IMR-90 (cell line): Measurements from ENCODE around the gene ISCU. TPM values are rescaled to one million over a fixed set of nuclear protein-coding genes. Genes with fewer than 3 reads are reported as not detected.

Experiments
- ATAC-seq: fragments of 200-7000 bp; cut with Tn5 transposase; 2 replicates; pipeline ENCODE4 v1.9.1; 2020; ENCODE audit warnings: low read depth, mild to moderate bottlenecking, moderate library complexity
- BruUV-seq: library from RNA; stranded (reverse); fragments of 400-500 nt; replicated peaks from 2 replicates; lab custom pipeline; 2021; lab: Mats Ljungman, UMichigan
- CTCF ChIA-PET: fragments of 300-600 bp; formaldehyde crosslinking; extraction: SDS; loops from one replicate; lab custom pipeline; 2021; ENCODE audit warnings: antibody characterized with exemption; lab: Yijun Ruan, JAX
- POLR2A ChIA-PET: fragments of 300-600 bp; sonication (Branson Sonifier 250); formaldehyde crosslinking; loops from one replicate; lab custom pipeline; 2022; ENCODE audit warnings: antibody characterized with exemption; ENCODE audit not compliant: unreplicated experiment; lab: Charles Lee
- DNase-seq: peaks from one replicate; pipeline ENCODE4 v3.0.0; 2013
- H2AFZ ChIP-seq: replicated peaks from 2 replicates; pipeline ENCODE3; 2013; ENCODE audit warnings: low read length, mild to moderate bottlenecking; ENCODE audit not compliant: poor library complexity
- H2AK5ac ChIP-seq: 2 replicates; pipeline ENCODE4 v1.6.1; 2013; ENCODE audit warnings: low read depth, low read length, inconsistent platforms
- H2AK9ac ChIP-seq: replicated peaks from 2 replicates; pipeline ENCODE3; 2013; ENCODE audit warnings: mild to moderate bottlenecking, low read depth, low read length, moderate library complexity; ENCODE audit not compliant: poor library complexity
- H2BK120ac ChIP-seq: 2 replicates; pipeline ENCODE4 v1.6.1; 2013; ENCODE audit warnings: low read depth, low read length, inconsistent platforms
- H2BK15ac ChIP-seq: 3 replicates; pipeline ENCODE4 v1.6.1; 2013; ENCODE audit warnings: low read depth, low read length, inconsistent platforms
- H2BK20ac ChIP-seq: 2 replicates; pipeline ENCODE4 v1.6.1; 2013; ENCODE audit warnings: low read depth, mild to moderate bottlenecking, inconsistent platforms, low read length, moderate library complexity
- H2BK5ac ChIP-seq: 2 replicates; pipeline ENCODE4 v1.6.1; 2013; ENCODE audit warnings: mild to moderate bottlenecking, low read depth, low read length, inconsistent platforms; ENCODE audit not compliant: poor library complexity, severe bottlenecking
- H3K14ac ChIP-seq: replicated peaks from 2 replicates; pipeline ENCODE4 v1.6.1; 2013; ENCODE audit warnings: low read depth, low read length, inconsistent platforms
- H3K18ac ChIP-seq: 2 replicates; pipeline ENCODE4 v1.6.1; 2013; ENCODE audit warnings: low read depth, low read length, control low read depth
- H3K23ac ChIP-seq: 2 replicates; pipeline ENCODE4 v1.6.1; 2013; ENCODE audit warnings: low read depth, low read length, inconsistent platforms
- H3K27ac ChIP-seq: 2 replicates; pipeline ENCODE4 v1.5.1; 2013; ENCODE audit warnings: mild to moderate bottlenecking, control low read depth, low read length; ENCODE audit not compliant: insufficient read depth
- H3K27me3 ChIP-seq: 2 replicates; pipeline ENCODE4 v1.6.1; 2013; ENCODE audit warnings: low read length; ENCODE audit not compliant: control insufficient read depth, insufficient read depth
- H3K36me3 ChIP-seq: 2 replicates; pipeline ENCODE4 v1.6.1; 2013; ENCODE audit warnings: low read length, mixed read lengths; ENCODE audit not compliant: control insufficient read depth, insufficient read depth
- H3K4ac ChIP-seq: 2 replicates; pipeline ENCODE4 v1.6.1; 2013; ENCODE audit warnings: low read depth, low read length, inconsistent platforms
- H3K4me1 ChIP-seq: 2 replicates; pipeline ENCODE4 v1.6.1; 2013; ENCODE audit warnings: low read length, mixed read lengths; ENCODE audit not compliant: control insufficient read depth, insufficient read depth
- H3K4me2 ChIP-seq: 2 replicates; pipeline ENCODE4 v1.6.1; 2013; ENCODE audit warnings: low read depth, mild to moderate bottlenecking, control low read depth, low read length, moderate library complexity
- H3K4me3 ChIP-seq: 2 replicates; pipeline ENCODE4 v1.5.1; 2013; ENCODE audit warnings: low read depth, mild to moderate bottlenecking, control low read depth, low read length, moderate library complexity; ENCODE audit not compliant: insufficient read depth
- H3K56ac ChIP-seq: 2 replicates; pipeline ENCODE4 v1.6.1; 2013; ENCODE audit warnings: low read length, inconsistent platforms; ENCODE audit not compliant: insufficient read depth; ENCODE audit errors: extremely low read depth
- H3K79me1 ChIP-seq, 2 experiments: 2 replicates each; pipeline ENCODE4 v1.6.1; 2013; ENCODE audit warnings: low read length in 2 of 2, inconsistent platforms in 1 of 2, low read depth in 1 of 2
- H3K9ac ChIP-seq: 2 replicates; pipeline ENCODE4 v1.6.1; 2013; ENCODE audit warnings: low read depth, low read length, control low read depth
- H3K9me1 ChIP-seq: 2 replicates; pipeline ENCODE4 v1.6.1; 2013; ENCODE audit warnings: low read length, inconsistent platforms; ENCODE audit not compliant: insufficient read depth
- H3K9me3 ChIP-seq: 2 replicates; pipeline ENCODE4 v1.6.1; 2013; ENCODE audit warnings: low read length; ENCODE audit not compliant: control insufficient read depth, insufficient read depth
- H4K20me1 ChIP-seq: 2 replicates; pipeline ENCODE4 v1.6.1; 2013; ENCODE audit warnings: low read length, inconsistent platforms; ENCODE audit not compliant: insufficient read depth
- H4K5ac ChIP-seq: 2 replicates; pipeline ENCODE4 v1.6.1; 2013; ENCODE audit warnings: mild to moderate bottlenecking, low read depth, low read length, control low read depth
- H4K8ac ChIP-seq, 2 experiments: 2 replicates each; pipeline ENCODE4 v1.6.1; 2013; ENCODE audit warnings: low read depth in 2 of 2, low read length in 2 of 2, control low read depth in 1 of 2, inconsistent platforms in 1 of 2
- H4K91ac ChIP-seq: 2 replicates; pipeline ENCODE4 v1.6.1; 2013; ENCODE audit warnings: low read depth, low read length, inconsistent platforms; ENCODE audit not compliant: insufficient read depth
- CEBPB ChIP-seq: IDR thresholded peaks from 2 replicates; pipeline ENCODE4 v1.6.1; 2012; ENCODE audit warnings: low read depth, low read length, improper control_type of control experiment
- FOS ChIP-seq: fragments of 150-350 bp; IDR thresholded peaks from 2 replicates; pipeline ENCODE4 v1.6.1; 2016; ENCODE audit warnings: low read depth, low read length
- POLR2A ChIP-seq: IDR thresholded peaks from 2 replicates; pipeline ENCODE4 v1.6.1; 2012; ENCODE audit warnings: mild to moderate bottlenecking, low read depth, low read length
- RAD21 ChIP-seq: IDR thresholded peaks from 2 replicates; pipeline ENCODE4 v1.6.1; 2012; ENCODE audit warnings: low read length, improper control_type of control experiment
- RFX5 ChIP-seq: IDR thresholded peaks from 2 replicates; pipeline ENCODE4 v1.8.0; 2012; ENCODE audit warnings: low read depth, mild to moderate bottlenecking, low read length, moderate library complexity
- SMC3 ChIP-seq: fragments of 150-350 bp; IDR thresholded peaks from 2 replicates; pipeline ENCODE4 v1.6.1; 2016; ENCODE audit warnings: low read depth, mild to moderate bottlenecking, antibody characterized with exemption, low read length, moderate library complexity
- USF2 ChIP-seq: fragments of 150-350 bp; IDR thresholded peaks from 2 replicates; pipeline ENCODE4 v1.6.1; 2017; ENCODE audit warnings: mild to moderate bottlenecking, antibody characterized with exemption, low read length, low read depth
- WGBS, 2 experiments: methylation state at CpG; one replicate each; pipeline versions ENCODE4 v1.1.5 to v1.1.7; 2013; ENCODE audit warnings: missing lambda C conversion rate in 2 of 2; ENCODE audit not compliant: insufficient read length in 1 of 2; ENCODE audit errors: extremely low coverage in 2 of 2; 5-methylcytosine and 5-hydroxymethylcytosine counted together
- dilution Hi-C: fragments of 300-500 bp; cut with HindIII; formaldehyde crosslinking; loops from one replicate; pipeline ENCODE4 v1.14.3; 2018; ENCODE audit warnings: low sequenced_read_pairs; ENCODE audit not compliant: unreplicated experiment
- in situ Hi-C: fragments of 300-500 bp; cut with MboI; formaldehyde crosslinking; loops from 3 replicates; pipeline ENCODE4 v1.14.3; 2019; ENCODE audit warnings: low sequenced_read_pairs, inconsistent platforms, mixed read lengths
- intact Hi-C: fragments of 100-400 bp; cut with micrococcal nuclease; formaldehyde crosslinking; loops from 2 replicates; pipeline ENCODE4 v1.10.0; 2022
- polyA plus RNA-seq, 3 experiments: library from polyadenylated mRNA; depleted of rRNA; stranded (reverse); fragments of >200 nt; gene quantifications; 2 replicates each; pipeline ENCODE4 v1.2.3, GENCODE V29; 2012; ENCODE audit warnings: low replicate concordance in 1 of 3
- total RNA-seq: library from RNA; depleted of rRNA; stranded (reverse); fragments of >200 nt; gene quantifications from 2 replicates; pipeline ENCODE4 v1.2.3, GENCODE V29; 2012

The ISCU gene
- total and polyA plus RNA-seq, 2 of the 4 experiments (the other 2 are of a cell fraction) = 52.7 to 87.2 TPM

DNA sequence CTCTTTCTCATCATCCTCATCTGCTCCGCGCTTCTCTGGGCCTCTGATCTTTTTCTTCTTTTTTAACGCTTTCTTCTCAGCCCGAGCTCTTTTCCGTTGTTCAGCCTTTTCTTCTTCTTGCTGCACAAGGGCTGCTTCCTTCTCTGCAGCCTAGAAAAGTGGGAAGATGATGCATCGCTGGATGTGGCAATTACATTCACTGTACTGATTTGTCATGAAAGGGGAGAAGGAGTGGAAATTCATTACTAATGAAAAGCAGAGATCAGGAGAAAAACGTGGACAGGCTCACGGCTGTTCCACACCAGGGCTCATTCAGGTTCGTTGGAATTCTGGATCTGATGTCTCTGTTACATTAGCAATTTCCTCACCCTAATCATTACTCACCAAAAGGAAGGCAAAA, 32.2 kb upstream of the ISCU start:
- Histone ChIP-seq H3K18ac (no peak overlapping the region), H3K4ac (no peak overlapping the region), H3K4me3 (no peak overlapping the region), H3K27me3 (no peaks in the 10 kb centered on the region), H4K91ac (no peak overlapping the region), H2AK5ac (no peak overlapping the region), H3K4me1 (peaks cover 3% of the 10 kb centered on the region; the same call in 1 of the 2 replicates), H3K27ac (no peak overlapping the region), H2BK5ac (no peak overlapping the region), H3K9me1 (peaks cover 7% of the 10 kb centered on the region; the same call in 1 of the 2 replicates), H2AK9ac (no peak overlapping the region), H3K23ac (no peak overlapping the region), H3K4me2 (no peak overlapping the region), H2BK20ac (no peak overlapping the region), H3K79me1 (peaks cover 13 to 29% of the 10 kb centered on the region in 2 experiments), H4K20me1 (peaks cover 14% of the 10 kb centered on the region), H4K5ac (no peak overlapping the region), H3K56ac (no peak overlapping the region), H3K36me3 (peaks cover 52% of the 10 kb centered on the region), H3K14ac (no peak overlapping the region), H3K9ac (no peak overlapping the region), H4K8ac (no peak overlapping the region), H2AFZ (no peak overlapping the region), H2BK15ac (no peak overlapping the region), H3K9me3 (no peaks in the 10 kb centered on the region), H2BK120ac (no peak overlapping the region)
- intact Hi-C loops (no loop called here), dilution Hi-C loops (no loop called here), in situ Hi-C loops (no loop called here)
- BruUV-seq = no TSS peak
- POLR2A ChIA-PET = no interaction called here
- CTCF ChIA-PET = interaction anchor here (0.6 to 1.0 kb wide), 2 partner anchors 21 to 22 kb away, joined by 3 to 4 read pairs; no protein-coding TSS in a partner anchor
- WGBS, 2 experiments = no CpG with 5 or more reads among the region's 9 CpGs
- no peak for TF ChIP-seq SMC3
- no peak for TF ChIP-seq CEBPB
- TF ChIP-seq POLR2A = no peak
- no peak for TF ChIP-seq RAD21
- TF ChIP-seq FOS = no peak
- TF ChIP-seq RFX5 = no peak
- TF ChIP-seq USF2 = no peak
- DNase-seq (no peak), ATAC-seq (no peak)
